ENCODE results near the gene ZNF613. TPM values are rescaled to one million over a fixed set of nuclear protein-coding genes. Genes with fewer than 3 reads are reported as not detected.
"Not testable (repeated sequence)": the region's sequence is repeated elsewhere in the genome, so short reads cannot be mapped to it uniquely, and the experiment has no call there.

Gene ZNF613
- total and polyA plus RNA-seq, 2 donors from 2014 or later = 5.8 to 6.9 TPM

DNA sequence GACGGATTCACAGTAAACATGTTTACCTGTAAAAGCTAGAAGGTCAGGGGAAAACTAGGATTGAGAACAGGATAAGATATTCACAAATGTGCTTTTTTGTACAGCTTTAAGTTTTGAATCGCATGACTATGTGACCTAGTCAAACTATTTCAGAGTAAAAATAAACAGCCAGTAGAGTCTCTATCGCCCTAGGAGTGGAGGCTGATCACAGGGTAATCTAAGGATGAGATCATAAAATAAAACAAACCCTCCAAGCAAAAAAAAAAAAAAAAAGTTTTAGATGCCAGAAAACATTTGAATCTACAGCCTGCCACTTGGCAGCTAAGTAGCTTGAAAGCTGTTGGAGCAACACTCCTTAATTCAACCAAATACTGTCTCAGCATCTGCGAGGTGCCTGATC, 32.5 kb downstream of the ZNF613 start:
- Histone ChIP-seq H3K9ac (ENCODE audit: low read length in 3 of 3) (no peak overlapping the region), H3K9me3 (ENCODE audit: control insufficient read depth in 2 of 3, insufficient read depth in 1 of 3, low read length in 3 of 3) (peaks cover 2 to 15% (median 8%) of the 10 kb centered on the region in 3 donors), H3K4me3 (ENCODE audit: low read length in 3 of 3) (no peak overlapping the region), H3K27ac (ENCODE audit: low read depth in 2 of 2, low read length in 2 of 2) (no peak overlapping the region), H3K27me3 (ENCODE audit: control insufficient read depth, insufficient read depth, low read length) (no peaks in the 10 kb centered on the region), H3K4me1 (ENCODE audit: control insufficient read depth in 2 of 3, insufficient read depth in 2 of 3, low read depth in 1 of 3, low read length in 3 of 3) (peaks cover 0 to 7% (median 4%) of the 10 kb centered on the region in 3 donors), H3K36me3 (ENCODE audit: control insufficient read depth in 2 of 3, insufficient read depth in 3 of 3, low read length in 3 of 3) (peaks cover 3 to 10% (median 6%) of the 10 kb centered on the region in 3 donors)
- no peak for DNase-seq
- no peak for FAIRE-seq
- TF ChIP-seq, protein P1, sequence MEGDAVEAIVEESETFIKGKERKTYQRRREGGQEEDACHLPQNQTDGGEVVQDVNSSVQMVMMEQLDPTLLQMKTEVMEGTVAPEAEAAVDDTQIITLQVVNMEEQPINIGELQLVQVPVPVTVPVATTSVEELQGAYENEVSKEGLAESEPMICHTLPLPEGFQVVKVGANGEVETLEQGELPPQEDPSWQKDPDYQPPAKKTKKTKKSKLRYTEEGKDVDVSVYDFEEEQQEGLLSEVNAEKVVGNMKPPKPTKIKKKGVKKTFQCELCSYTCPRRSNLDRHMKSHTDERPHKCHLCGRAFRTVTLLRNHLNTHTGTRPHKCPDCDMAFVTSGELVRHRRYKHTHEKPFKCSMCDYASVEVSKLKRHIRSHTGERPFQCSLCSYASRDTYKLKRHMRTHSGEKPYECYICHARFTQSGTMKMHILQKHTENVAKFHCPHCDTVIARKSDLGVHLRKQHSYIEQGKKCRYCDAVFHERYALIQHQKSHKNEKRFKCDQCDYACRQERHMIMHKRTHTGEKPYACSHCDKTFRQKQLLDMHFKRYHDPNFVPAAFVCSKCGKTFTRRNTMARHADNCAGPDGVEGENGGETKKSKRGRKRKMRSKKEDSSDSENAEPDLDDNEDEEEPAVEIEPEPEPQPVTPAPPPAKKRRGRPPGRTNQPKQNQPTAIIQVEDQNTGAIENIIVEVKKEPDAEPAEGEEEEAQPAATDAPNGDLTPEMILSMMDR (IDR thresholded peaks at IDR 0.05; ENCODE audit: borderline replicate concordance, extremely low read depth, insufficient read depth) = no peak
- intact Hi-C loops (cut with DNase I) = no loop called here

DNA sequence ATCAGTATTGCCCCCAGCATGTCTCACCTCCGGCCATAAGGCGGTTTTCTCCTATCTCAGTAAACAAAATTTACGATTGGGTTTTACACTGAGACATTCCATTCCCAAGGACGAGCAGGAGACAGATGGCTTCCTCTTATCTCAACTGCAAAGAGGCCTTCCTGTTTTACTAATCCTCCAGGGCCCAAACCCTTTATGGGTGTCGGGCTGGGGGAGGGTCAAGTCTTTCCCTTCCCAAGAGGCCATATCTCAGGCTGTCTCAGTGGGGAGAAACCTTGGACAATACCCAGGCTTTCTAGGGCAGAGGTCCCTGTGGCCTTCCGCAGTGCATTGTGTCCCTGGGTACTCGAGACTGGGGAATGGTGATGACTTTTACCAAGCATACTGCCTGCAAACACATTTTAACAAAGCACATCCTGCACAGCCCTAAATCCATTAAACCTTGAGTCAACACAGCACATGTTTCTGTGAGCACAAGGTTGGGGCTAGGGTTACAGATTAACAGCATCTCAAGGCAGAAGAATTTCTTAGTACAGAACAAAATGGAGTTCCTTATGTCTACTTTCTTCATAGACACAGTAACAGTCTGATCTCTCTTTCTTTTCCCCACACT, 33.5 kb downstream of the ZNF613 start:
- Histone ChIP-seq H3K9me3 (ENCODE audit: control insufficient read depth in 2 of 3, insufficient read depth in 1 of 3, low read length in 3 of 3) (peaks cover 11 to 24% (median 17%) of the 10 kb centered on the region in 3 donors), H3K4me3 (ENCODE audit: low read length in 3 of 3) (peak overlapping the region in 1 of 3 donors; percentile 8), H3K27ac (ENCODE audit: low read depth in 2 of 2, low read length in 2 of 2) (peak overlapping the region; percentile 17 to 71), H3K36me3 (ENCODE audit: control insufficient read depth in 2 of 3, insufficient read depth in 3 of 3, low read length in 3 of 3) (peaks cover 12 to 20% (median 16%) of the 10 kb centered on the region in 3 donors)
- FAIRE-seq; intact Hi-C loops (cut with DNase I); H3K9ac ChIP-seq (ENCODE audit: low read length in 3 of 3); H3K27me3 ChIP-seq (ENCODE audit: control insufficient read depth, insufficient read depth, low read length); H3K4me1 ChIP-seq (ENCODE audit: control insufficient read depth in 2 of 3, insufficient read depth in 2 of 3, low read depth in 1 of 3, low read length in 3 of 3): not testable (repeated sequence)
- DNase-seq = peak in 3 of 5 donors; percentile 22 to 26 (median 23)

- peaks cover 21 to 37% (median 34%) of the 10 kb centered on the region in 3 donors for H3K9me3 ChIP-seq (ENCODE audit: control insufficient read depth in 2 of 3, insufficient read depth in 1 of 3, low read length in 3 of 3)
- no peak overlapping the region for H3K27ac ChIP-seq (ENCODE audit: low read depth in 2 of 2, low read length in 2 of 2)
- intact Hi-C loops (cut with DNase I) = no loop called here
- no peak for DNase-seq
- peaks cover 0 to 7% (median 4%) of the 10 kb centered on the region in 3 donors for H3K4me1 ChIP-seq (ENCODE audit: control insufficient read depth in 2 of 3, insufficient read depth in 2 of 3, low read depth in 1 of 3, low read length in 3 of 3)
- no peak for FAIRE-seq
- no peak overlapping the region for H3K9ac ChIP-seq (ENCODE audit: low read length in 3 of 3)
- H3K4me3 ChIP-seq (ENCODE audit: low read length in 3 of 3) = peak overlapping the region in 2 of 3 donors; percentile 5 to 10
- TF ChIP-seq, protein P1 (IDR thresholded peaks at IDR 0.05; ENCODE audit: borderline replicate concordance, extremely low read depth, insufficient read depth) = no peak
- peaks cover 37 to 51% (median 41%) of the 10 kb centered on the region in 3 donors for H3K36me3 ChIP-seq (ENCODE audit: control insufficient read depth in 2 of 3, insufficient read depth in 3 of 3, low read length in 3 of 3)
- H3K27me3 ChIP-seq (ENCODE audit: control insufficient read depth, insufficient read depth, low read length) = no peaks in the 10 kb centered on the region
Observed at GRCh38 chr19:51965583-51965982, 38.3 kb downstream of the ZNF613 start.

DNA sequence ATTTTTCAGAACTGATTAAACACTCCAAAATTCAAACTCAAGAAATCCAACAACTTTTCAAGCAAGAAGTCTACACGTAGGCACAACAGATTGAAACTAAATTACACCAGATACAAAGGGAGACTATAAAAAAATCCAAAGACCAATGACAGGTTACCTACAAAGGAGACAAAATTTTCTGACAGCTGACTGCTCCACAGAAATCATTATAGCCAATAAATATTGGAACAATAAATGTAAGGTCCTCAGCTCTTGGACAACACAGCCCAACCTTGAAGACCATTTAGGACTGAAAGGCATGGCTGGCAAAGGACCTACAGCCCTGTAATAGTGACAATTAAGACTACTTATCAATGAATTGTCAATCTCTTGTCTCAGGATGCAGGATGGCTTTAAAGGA, 43.4 kb downstream of the ZNF613 start:
- TF ChIP-seq, protein P1 (IDR thresholded peaks at IDR 0.05; ENCODE audit: borderline replicate concordance, extremely low read depth, insufficient read depth) = no peak
- intact Hi-C loops (cut with DNase I) = no loop called here
- Histone ChIP-seq H3K4me1 (ENCODE audit: control insufficient read depth in 2 of 3, insufficient read depth in 2 of 3, low read depth in 1 of 3, low read length in 3 of 3) (no peaks in the 10 kb centered on the region), H3K4me3 (ENCODE audit: low read length in 3 of 3) (peak overlapping the region in 1 of 3 donors; percentile 28), H3K9ac (ENCODE audit: low read length in 3 of 3) (no peak overlapping the region), H3K9me3 (ENCODE audit: control insufficient read depth in 2 of 3, insufficient read depth in 1 of 3, low read length in 3 of 3) (peaks cover 16 to 52% (median 40%) of the 10 kb centered on the region in 3 donors), H3K36me3 (ENCODE audit: control insufficient read depth in 2 of 3, insufficient read depth in 3 of 3, low read length in 3 of 3) (peaks cover 29 to 71% (median 49%) of the 10 kb centered on the region in 3 donors), H3K27ac (ENCODE audit: low read depth in 2 of 2, low read length in 2 of 2) (no peak overlapping the region), H3K27me3 (ENCODE audit: control insufficient read depth, insufficient read depth, low read length) (no peaks in the 10 kb centered on the region)
- DNase-seq (no peak), FAIRE-seq (no peak)

Data from kidney (tissue), 14 donors.